ENCODE data around the gene EXOC6B.
"Not testable (repeated sequence)": the region's sequence is repeated elsewhere in the genome, so short reads cannot be mapped to it uniquely, and the experiment has no call there.

Gene EXOC6B

DNA sequence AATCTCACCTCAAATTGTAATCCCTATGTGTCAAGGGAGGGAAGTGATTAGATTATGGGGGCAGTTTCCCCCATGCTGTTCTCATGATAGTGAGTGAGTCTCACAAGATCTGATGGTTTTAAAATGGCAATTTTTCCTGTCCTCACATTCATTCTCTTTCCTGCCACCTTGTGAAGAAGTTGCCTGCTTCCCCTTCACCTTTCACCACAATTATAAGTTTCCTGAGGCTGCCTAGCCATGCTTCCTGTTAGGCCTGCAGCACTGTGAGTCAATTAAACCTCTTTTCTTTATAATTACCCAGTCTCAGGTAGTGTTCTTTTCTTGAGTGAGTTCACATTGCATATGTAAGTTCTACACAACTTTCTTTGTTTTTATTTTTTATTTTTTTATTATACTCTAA lies 271.5 kb downstream of the EXOC6B start:
- TF ChIP-seq JUND (IDR thresholded peaks at IDR 0.05; ENCODE audit: low read depth): no peak
- DNase-seq (ENCODE audit: low read depth in 1 of 2, low spot score in 1 of 2): no peak
- in situ Hi-C loops (cut with HindIII; ENCODE audit: low pct_unique_long_range_greater_than_20kb, low sequenced_read_pairs): no loop called here

DNA sequence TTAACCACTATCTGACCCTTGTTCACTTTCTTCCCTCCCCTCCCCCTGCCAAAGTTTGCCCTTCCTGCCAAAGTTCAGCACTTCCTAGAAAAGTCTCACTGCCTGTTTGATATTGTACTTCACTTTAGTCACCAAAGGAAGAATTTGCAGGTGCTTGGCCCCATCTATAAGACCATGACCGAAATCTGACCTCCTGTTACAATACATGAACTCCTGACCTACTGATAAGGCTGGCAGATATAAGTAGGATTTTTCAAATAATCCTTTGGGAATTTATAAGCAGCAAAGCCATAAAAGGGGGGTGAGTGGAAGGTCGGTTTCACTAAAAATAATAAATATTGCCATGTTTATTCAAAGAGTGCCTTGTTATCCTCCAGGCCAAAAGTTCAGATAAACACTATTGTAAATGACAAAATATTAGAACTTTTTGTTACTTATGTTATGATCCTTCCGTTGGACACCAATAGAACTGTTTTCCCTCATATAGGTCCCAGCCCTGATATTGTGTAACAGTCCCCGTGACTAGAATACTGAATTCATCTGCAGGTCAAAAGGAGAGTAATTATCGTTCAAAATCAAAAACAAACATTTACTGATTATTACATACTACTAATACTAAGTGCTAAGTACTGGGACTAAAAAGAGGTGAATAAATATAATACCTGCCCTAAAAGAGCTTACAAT lies 277.6 kb downstream of the EXOC6B start:
- in situ Hi-C loops (cut with HindIII; ENCODE audit: low pct_unique_long_range_greater_than_20kb, low sequenced_read_pairs): no loop called here
- TF ChIP-seq JUND (IDR thresholded peaks at IDR 0.05; ENCODE audit: low read depth): no peak
- DNase-seq (ENCODE audit: low read depth in 1 of 2, low spot score in 1 of 2): no peak

GRCh38 chr2:72545790-72546189 lies 280.0 kb downstream of the EXOC6B start:
- no peak for TF ChIP-seq JUND (IDR thresholded peaks at IDR 0.05; ENCODE audit: low read depth)
- in situ Hi-C loops (cut with HindIII; ENCODE audit: low pct_unique_long_range_greater_than_20kb, low sequenced_read_pairs): no loop called here
- no peak for DNase-seq (ENCODE audit: low read depth in 1 of 2, low spot score in 1 of 2)

DNA sequence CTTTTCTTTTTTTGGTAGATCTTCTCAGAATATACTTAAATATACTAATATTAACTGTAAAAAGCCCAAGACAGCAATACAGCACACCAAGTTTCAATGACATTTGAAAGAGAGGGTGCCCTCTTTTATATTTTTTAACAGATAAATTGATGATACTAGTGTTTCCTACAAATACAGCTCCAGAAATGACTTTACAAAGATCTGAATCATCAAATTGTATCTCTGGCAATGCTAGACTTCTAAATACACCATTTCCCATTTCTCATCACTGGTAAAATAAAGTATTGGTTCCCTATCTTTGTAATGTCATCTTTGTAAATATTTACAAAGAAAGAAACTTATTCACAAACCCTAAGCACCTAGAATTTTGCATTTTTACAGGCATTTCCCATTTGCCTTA lies 281.3 kb downstream of the EXOC6B start:
- TF ChIP-seq JUND (IDR thresholded peaks at IDR 0.05; ENCODE audit: low read depth): no peak
- no peak for DNase-seq (ENCODE audit: low read depth in 1 of 2, low spot score in 1 of 2)
- in situ Hi-C loops (cut with HindIII; ENCODE audit: low pct_unique_long_range_greater_than_20kb, low sequenced_read_pairs): no loop called here

DNA sequence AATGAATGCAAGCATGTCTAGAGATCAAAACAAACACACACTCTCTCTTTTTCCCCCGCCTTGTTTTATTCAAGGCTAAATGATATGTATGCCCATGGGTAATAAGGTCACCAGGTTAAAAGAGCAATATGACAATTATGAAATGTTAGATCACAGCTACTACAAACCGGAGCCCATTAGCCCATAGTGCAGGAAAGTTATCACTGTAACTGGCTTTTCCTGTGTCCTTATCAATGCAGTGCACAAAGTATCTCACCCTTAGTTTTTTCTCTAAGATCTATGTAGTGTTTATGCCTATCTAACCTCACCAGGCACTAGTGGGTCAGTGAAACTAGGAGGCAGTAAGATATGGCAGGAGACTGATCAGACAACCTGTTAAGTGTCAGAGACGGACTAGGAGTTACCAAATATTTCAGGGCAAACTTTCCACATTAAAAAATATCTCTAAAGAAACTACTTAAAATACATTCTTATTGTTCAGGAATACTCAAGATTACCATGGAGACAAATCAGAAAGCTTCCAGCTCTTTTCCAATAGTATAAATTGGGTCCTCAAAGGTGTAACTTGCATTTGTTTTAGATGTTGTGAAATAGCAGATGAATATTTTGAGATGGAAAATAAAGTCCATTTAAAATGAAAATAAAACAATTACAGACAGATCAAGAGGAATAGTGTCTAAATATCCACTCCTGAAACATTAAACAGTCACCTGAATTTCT lies 282.2 kb downstream of the EXOC6B start:
- no peak for TF ChIP-seq JUND (IDR thresholded peaks at IDR 0.05; ENCODE audit: low read depth)
- DNase-seq (ENCODE audit: low read depth in 1 of 2, low spot score in 1 of 2): no peak
- in situ Hi-C loops (cut with HindIII; ENCODE audit: low pct_unique_long_range_greater_than_20kb, low sequenced_read_pairs): no loop called here

GRCh38 chr2:72539071-72539552 lies 286.7 kb downstream of the EXOC6B start:
- TF ChIP-seq JUND (IDR thresholded peaks at IDR 0.05; ENCODE audit: low read depth): no peak
- no peak for DNase-seq (ENCODE audit: low read depth in 1 of 2, low spot score in 1 of 2)
- in situ Hi-C loops (cut with HindIII; ENCODE audit: low pct_unique_long_range_greater_than_20kb, low sequenced_read_pairs): no loop called here

- in situ Hi-C loops (cut with HindIII; ENCODE audit: low pct_unique_long_range_greater_than_20kb, low sequenced_read_pairs): no loop called here
- no peak for TF ChIP-seq JUND (IDR thresholded peaks at IDR 0.05; ENCODE audit: low read depth)
Measured at GRCh38 chr2:72538486-72538885, 287.3 kb downstream of the EXOC6B start.

GRCh38 chr2:72535586-72535985 lies 290.2 kb downstream of the EXOC6B start:
- DNase-seq (ENCODE audit: low read depth in 1 of 2, low spot score in 1 of 2); in situ Hi-C loops (cut with HindIII; ENCODE audit: low pct_unique_long_range_greater_than_20kb, low sequenced_read_pairs): not testable (repeated sequence)

More at GRCh38 chr2:72538486-72538885, 287.3 kb downstream of the EXOC6B start:
- DNase-seq (ENCODE audit: low read depth in 1 of 2, low spot score in 1 of 2): no peak

DNA sequence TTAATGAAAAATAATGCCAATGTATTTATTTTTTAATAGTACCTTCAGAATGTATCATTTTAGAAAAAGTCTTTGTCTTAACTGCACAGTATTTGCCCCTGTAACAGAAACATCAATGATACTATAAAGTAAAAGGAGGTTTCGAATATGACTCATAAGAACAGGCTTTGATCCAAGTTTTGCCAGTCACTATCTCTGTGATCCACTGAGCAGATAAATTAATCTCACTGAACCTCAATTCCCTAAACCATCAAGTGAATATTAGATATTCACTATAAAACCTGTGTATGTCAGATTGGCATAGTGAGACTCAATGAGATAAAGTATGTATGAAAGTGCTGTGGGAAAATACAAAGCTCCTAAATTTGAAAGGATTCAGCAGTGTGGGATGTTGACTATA lies 292.1 kb downstream of the EXOC6B start:
- in situ Hi-C loops (cut with HindIII; ENCODE audit: low pct_unique_long_range_greater_than_20kb, low sequenced_read_pairs): no loop called here
- DNase-seq (ENCODE audit: low read depth in 1 of 2, low spot score in 1 of 2): no peak
- no peak for TF ChIP-seq JUND (IDR thresholded peaks at IDR 0.05; ENCODE audit: low read depth)

- no peak for TF ChIP-seq JUND (IDR thresholded peaks at IDR 0.05; ENCODE audit: low read depth)
- in situ Hi-C loops (cut with HindIII; ENCODE audit: low pct_unique_long_range_greater_than_20kb, low sequenced_read_pairs): no loop called here
- DNase-seq (ENCODE audit: low read depth in 1 of 2, low spot score in 1 of 2): no peak
Measured at GRCh38 chr2:72527424-72527823, 298.4 kb downstream of the EXOC6B start.

- in situ Hi-C loops (cut with HindIII; ENCODE audit: low pct_unique_long_range_greater_than_20kb, low sequenced_read_pairs): no loop called here
- no peak for TF ChIP-seq JUND (IDR thresholded peaks at IDR 0.05; ENCODE audit: low read depth)
- no peak for DNase-seq (ENCODE audit: low read depth in 1 of 2, low spot score in 1 of 2)
Measured at GRCh38 chr2:72526623-72527022, 299.2 kb downstream of the EXOC6B start.

- TF ChIP-seq JUND (IDR thresholded peaks at IDR 0.05; ENCODE audit: low read depth): no peak
- in situ Hi-C loops (cut with HindIII; ENCODE audit: low pct_unique_long_range_greater_than_20kb, low sequenced_read_pairs): no loop called here
- DNase-seq (ENCODE audit: low read depth in 1 of 2, low spot score in 1 of 2): no peak
Measured at GRCh38 chr2:72524071-72524470, 301.8 kb downstream of the EXOC6B start.

- in situ Hi-C loops (cut with HindIII; ENCODE audit: low pct_unique_long_range_greater_than_20kb, low sequenced_read_pairs): no loop called here
- TF ChIP-seq JUND (IDR thresholded peaks at IDR 0.05; ENCODE audit: low read depth): no peak
- no peak for DNase-seq (ENCODE audit: low read depth in 1 of 2, low spot score in 1 of 2)
Measured at GRCh38 chr2:72515696-72516095, 310.1 kb downstream of the EXOC6B start.

Measured in T47D (cell line).